GM19099 (cell line): Measurements from ENCODE around the gene CALN1.

Source experiments
- POLR2A ChIP-seq: IDR thresholded peaks from 3 replicates; pipeline ENCODE4 v1.6.1; 2011; ENCODE audit warnings: low read depth; ENCODE audit not compliant: insufficient read length; ENCODE audit errors: extremely low read depth

CALN1 gene

DNA sequence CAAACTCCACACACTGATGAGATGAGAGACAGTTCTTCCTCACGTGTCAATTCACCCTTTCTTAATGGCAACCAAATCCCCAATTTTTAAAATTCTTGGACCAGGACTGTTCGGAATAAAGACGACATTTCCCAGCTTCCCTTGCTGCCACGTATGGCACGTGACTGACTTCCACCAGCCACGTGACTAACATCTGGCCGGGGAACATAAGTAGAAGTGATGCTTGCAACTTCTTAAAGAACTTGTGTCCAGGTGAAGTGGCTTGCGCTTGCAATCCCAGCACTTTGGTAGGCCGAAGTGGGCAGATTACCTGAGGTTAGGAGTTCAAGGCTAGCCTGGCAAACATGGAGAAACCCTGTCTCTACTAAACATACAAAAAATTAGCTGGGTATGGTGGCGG is 405.1 kb downstream of the CALN1 start:
- TF ChIP-seq POLR2A, result no peak

DNA sequence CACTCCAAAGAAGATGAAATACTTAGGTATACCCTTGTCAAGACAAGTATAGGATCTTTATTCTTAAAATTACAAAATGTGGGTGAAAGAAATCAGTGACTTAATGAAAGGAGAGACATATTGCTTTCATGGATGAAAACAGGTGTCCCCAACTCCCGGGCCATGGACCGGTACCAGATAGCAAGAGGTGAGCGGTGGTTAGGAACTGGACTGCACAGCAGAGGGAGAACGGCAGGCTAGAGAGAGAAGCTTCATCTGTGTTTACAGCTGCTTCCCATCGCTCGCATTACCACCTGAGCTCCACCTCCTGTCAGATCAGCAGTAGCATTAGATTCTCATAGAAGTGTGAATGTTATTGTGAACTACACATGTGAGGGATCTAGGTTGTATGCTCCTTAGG is 408.9 kb downstream of the CALN1 start:
- no peak for TF ChIP-seq POLR2A

- TF ChIP-seq POLR2A, result no peak
These were observed 416.0 kb downstream of the CALN1 start for GRCh38 chr7:71996141-71996540.

GRCh38 chr7:71995111-71995510 is 417.0 kb downstream of the CALN1 start:
- TF ChIP-seq POLR2A, result no peak

GRCh38 chr7:71991586-71991985 is 420.6 kb downstream of the CALN1 start:
- TF ChIP-seq POLR2A, result no peak

- TF ChIP-seq POLR2A, result no peak
These were observed 422.0 kb downstream of the CALN1 start for GRCh38 chr7:71990138-71990462.

- no peak for TF ChIP-seq POLR2A
These were observed 423.9 kb downstream of the CALN1 start for GRCh38 chr7:71988201-71988600.

- no peak for TF ChIP-seq POLR2A
These were observed 424.9 kb downstream of the CALN1 start for GRCh38 chr7:71987200-71987767.

GRCh38 chr7:71984348-71984747 is 427.8 kb downstream of the CALN1 start:
- no peak for TF ChIP-seq POLR2A

- TF ChIP-seq POLR2A, result no peak
These were observed 429.3 kb downstream of the CALN1 start for GRCh38 chr7:71982851-71983250.

DNA sequence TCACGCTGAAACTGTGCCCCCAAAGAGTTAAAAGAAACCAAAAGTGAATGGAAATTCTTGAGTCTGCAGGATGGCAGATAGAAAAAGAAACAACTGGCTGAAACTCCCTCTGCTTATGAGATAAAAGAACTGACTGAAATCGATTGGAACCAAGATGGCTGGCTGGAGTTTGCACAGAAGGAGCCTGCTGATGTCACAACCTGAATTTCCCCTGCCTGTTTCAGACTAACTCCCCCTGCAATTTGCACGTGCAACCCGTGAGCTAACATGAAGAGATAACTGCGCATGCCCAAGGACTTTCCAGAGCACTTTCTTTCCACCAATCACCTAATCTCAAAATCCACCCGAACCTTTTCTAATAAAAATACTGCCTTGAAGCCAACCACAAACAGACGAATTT is 435.5 kb downstream of the CALN1 start:
- TF ChIP-seq POLR2A, result no peak

DNA sequence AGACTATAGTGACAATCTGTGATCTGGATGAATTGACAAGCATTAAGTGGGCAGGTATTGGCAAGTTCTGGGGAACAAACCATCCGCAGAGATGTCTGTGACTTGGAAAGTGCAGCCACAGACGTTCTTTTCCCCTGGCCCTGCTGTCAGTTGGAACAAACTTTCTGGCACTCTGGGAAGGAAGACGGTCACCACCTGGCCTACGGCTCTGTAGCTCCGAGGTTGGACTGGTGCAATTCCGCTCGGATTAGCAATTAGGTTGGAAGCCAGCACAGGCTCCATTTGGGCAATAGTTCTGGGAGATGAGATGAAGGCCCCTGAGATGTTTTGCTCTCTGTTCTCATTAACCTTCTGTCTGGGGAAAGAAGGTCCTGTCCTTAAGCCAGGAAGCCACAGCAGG is 437.5 kb downstream of the CALN1 start:
- no peak for TF ChIP-seq POLR2A

- no peak for TF ChIP-seq POLR2A
These were observed 439.6 kb downstream of the CALN1 start for GRCh38 chr7:71972534-71972933.

GRCh38 chr7:71970725-71971124 is 441.4 kb downstream of the CALN1 start:
- no peak for TF ChIP-seq POLR2A

DNA sequence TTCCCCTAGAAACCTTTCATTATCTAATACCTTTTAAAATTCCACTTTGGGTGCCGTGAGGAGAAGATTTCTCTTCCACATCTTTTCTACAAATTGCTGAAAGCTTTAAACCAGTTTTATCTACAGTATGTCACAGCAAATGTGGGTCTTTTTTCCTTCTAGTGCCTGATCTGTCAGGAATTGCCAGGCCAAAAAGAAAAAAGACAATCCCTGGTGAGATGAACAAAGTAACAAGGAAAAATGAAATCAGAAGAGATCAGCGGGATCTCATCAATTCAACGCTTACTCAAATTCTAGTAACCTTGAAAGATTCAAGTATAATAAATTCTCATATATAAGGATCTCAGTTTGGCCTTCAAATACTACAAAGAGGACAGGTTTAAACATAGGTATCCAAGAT is 449.5 kb downstream of the CALN1 start:
- TF ChIP-seq POLR2A, result no peak

- TF ChIP-seq POLR2A, result no peak
These were observed 450.9 kb downstream of the CALN1 start for GRCh38 chr7:71961283-71961682.

- no peak for TF ChIP-seq POLR2A
These were observed 470.0 kb downstream of the CALN1 start for GRCh38 chr7:71942115-71942514.

GRCh38 chr7:71937840-71938371 is 474.2 kb downstream of the CALN1 start:
- no peak for TF ChIP-seq POLR2A

- no peak for TF ChIP-seq POLR2A
These were observed 476.5 kb downstream of the CALN1 start for GRCh38 chr7:71935674-71936073.
